GM12878 (cell line): Measurements from ENCODE around the gene R3HDM2.

Experiments
- GATAD2B ChIP-seq: fragments of 450-650 bp; conservative IDR thresholded peaks from 2 replicates; pipeline ENCODE4 v1.6.1; 2017; ENCODE audit warnings: low read depth, mild to moderate bottlenecking, moderate library complexity
- MTA2 ChIP-seq: fragments of 450-650 bp; IDR thresholded peaks from 2 replicates; pipeline ENCODE4 v1.6.1; 2016; ENCODE audit warnings: low read depth, mild to moderate bottlenecking, moderate library complexity
- NBN ChIP-seq: fragments of 450-650 bp; IDR thresholded peaks from 2 replicates; pipeline ENCODE4 v1.6.1; 2016
- POLR2AphosphoS5 ChIP-seq: IDR thresholded peaks from 2 replicates; pipeline ENCODE4 v1.6.1; 2011; ENCODE audit warnings: mild to moderate bottlenecking, low read length, inconsistent platforms
- RAD21 ChIP-seq: IDR thresholded peaks from 2 replicates; pipeline ENCODE4 v1.6.1; 2011; ENCODE audit warnings: mild to moderate bottlenecking, low read depth, low read length, moderate library complexity; ENCODE audit not compliant: insufficient read depth
- TF ChIP-seq, protein P1 (sequence below), 3 experiments: IDR thresholded peaks in 2 of 3; conservative IDR thresholded peaks in 1 of 3; 2 replicates each; pipeline ENCODE4 v1.5.1; 2011; ENCODE audit warnings: low read depth in 3 of 3, low read length in 3 of 3, mild to moderate bottlenecking in 3 of 3, control low read depth in 2 of 3, moderate library complexity in 2 of 3, inconsistent platforms in 1 of 3, mixed read lengths in 1 of 3; ENCODE audit not compliant: control insufficient read depth in 2 of 3, insufficient read depth in 1 of 3; ENCODE audit errors: extremely low read depth in 1 of 3
- TF ChIP-seq, protein P2 (sequence below): IDR thresholded peaks from 2 replicates; pipeline ENCODE4 v1.6.1; 2012; ENCODE audit warnings: low read depth, low read length, improper control_type of control experiment

GRCh38 chr12:57212701-57213057, 218.2 kb downstream of the R3HDM2 start:
- no peak for TF ChIP-seq RAD21
- TF ChIP-seq, protein P1, sequence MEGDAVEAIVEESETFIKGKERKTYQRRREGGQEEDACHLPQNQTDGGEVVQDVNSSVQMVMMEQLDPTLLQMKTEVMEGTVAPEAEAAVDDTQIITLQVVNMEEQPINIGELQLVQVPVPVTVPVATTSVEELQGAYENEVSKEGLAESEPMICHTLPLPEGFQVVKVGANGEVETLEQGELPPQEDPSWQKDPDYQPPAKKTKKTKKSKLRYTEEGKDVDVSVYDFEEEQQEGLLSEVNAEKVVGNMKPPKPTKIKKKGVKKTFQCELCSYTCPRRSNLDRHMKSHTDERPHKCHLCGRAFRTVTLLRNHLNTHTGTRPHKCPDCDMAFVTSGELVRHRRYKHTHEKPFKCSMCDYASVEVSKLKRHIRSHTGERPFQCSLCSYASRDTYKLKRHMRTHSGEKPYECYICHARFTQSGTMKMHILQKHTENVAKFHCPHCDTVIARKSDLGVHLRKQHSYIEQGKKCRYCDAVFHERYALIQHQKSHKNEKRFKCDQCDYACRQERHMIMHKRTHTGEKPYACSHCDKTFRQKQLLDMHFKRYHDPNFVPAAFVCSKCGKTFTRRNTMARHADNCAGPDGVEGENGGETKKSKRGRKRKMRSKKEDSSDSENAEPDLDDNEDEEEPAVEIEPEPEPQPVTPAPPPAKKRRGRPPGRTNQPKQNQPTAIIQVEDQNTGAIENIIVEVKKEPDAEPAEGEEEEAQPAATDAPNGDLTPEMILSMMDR (IDR thresholded peaks at IDR 0.05 in 2 of 3, conservative IDR thresholded peaks at IDR 0.05 in 1 of 3; ENCODE audit: control insufficient read depth in 2 of 3, extremely low read depth in 1 of 3, insufficient read depth in 1 of 3, low read depth in 3 of 3, low read length in 3 of 3): no peak; a peak in 1 of 6 replicates
- TF ChIP-seq POLR2AphosphoS5: no peak
- no peak for TF ChIP-seq NBN
- no peak for TF ChIP-seq MTA2
- TF ChIP-seq, protein P2, sequence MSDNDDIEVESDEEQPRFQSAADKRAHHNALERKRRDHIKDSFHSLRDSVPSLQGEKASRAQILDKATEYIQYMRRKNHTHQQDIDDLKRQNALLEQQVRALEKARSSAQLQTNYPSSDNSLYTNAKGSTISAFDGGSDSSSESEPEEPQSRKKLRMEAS: no peak
- TF ChIP-seq GATAD2B: no peak
